GM12873 (cell line): Measurements from ENCODE around the gene PPIE.

Experiments
- CTCF ChIP-seq: IDR thresholded peaks from 2 replicates; pipeline ENCODE4 v1.5.1; 2012; ENCODE audit warnings: low read depth, mild to moderate bottlenecking, moderate library complexity, low read length, control low read depth; ENCODE audit not compliant: insufficient read depth; ENCODE audit errors: missing control alignments

Gene PPIE

GRCh38 chr1:39720094-39720999 is 18.3 kb upstream of the PPIE start:
- peak; percentile 44 for TF ChIP-seq CTCF

- no peak for TF ChIP-seq CTCF
Measured at GRCh38 chr1:39721664-39722063, 17.0 kb upstream of the PPIE start.

- no peak for TF ChIP-seq CTCF
Measured at GRCh38 chr1:39722495-39722894, 16.2 kb upstream of the PPIE start.

- no peak for TF ChIP-seq CTCF
Measured at GRCh38 chr1:39726600-39726999, 12.1 kb upstream of the PPIE start.

GRCh38 chr1:39727221-39727931 is 11.3 kb upstream of the PPIE start:
- no peak for TF ChIP-seq CTCF

GRCh38 chr1:39727932-39728317 is 10.8 kb upstream of the PPIE start:
- no peak for TF ChIP-seq CTCF

- no peak for TF ChIP-seq CTCF
Measured at GRCh38 chr1:39729030-39729429, 9.7 kb upstream of the PPIE start.
